AG10803 (cell line): ENCODE data around the gene ITIH3.

ENCODE experiments used
- DNase-seq: peaks from one replicate; pipeline ENCODE4 v3.0.0; 2010; ENCODE audit warnings: low read depth
- H3K4me3 ChIP-seq: 2 replicates; pipeline ENCODE4 v1.5.1; 2011; ENCODE audit warnings: mild to moderate bottlenecking, low read length, control low read depth
- CTCF ChIP-seq: conservative IDR thresholded peaks from 2 replicates; pipeline ENCODE4 v1.5.1; 2011; ENCODE audit warnings: mild to moderate bottlenecking, low read length, control low read depth, inconsistent platforms

Gene ITIH3

GRCh38 chr3:52841211-52841980 is 46.8 kb downstream of the ITIH3 start:
- no peak for DNase-seq
- H3K4me3 ChIP-seq, result no peak overlapping the region
- no peak for TF ChIP-seq CTCF

- no peak for TF ChIP-seq CTCF
- H3K4me3 ChIP-seq, result no peak overlapping the region
- no peak for DNase-seq
Observed at GRCh38 chr3:52841981-52842340, 47.4 kb downstream of the ITIH3 start.

GRCh38 chr3:52842424-52842823 is 47.8 kb downstream of the ITIH3 start:
- TF ChIP-seq CTCF, result no peak
- DNase-seq, result no peak
- H3K4me3 ChIP-seq, result no peak overlapping the region

- no peak overlapping the region for H3K4me3 ChIP-seq
- no peak for TF ChIP-seq CTCF
- DNase-seq, result no peak
Observed at GRCh38 chr3:52843108-52843865, 48.7 kb downstream of the ITIH3 start.

GRCh38 chr3:52843881-52844280 is 49.3 kb downstream of the ITIH3 start:
- TF ChIP-seq CTCF, result no peak
- no peak overlapping the region for H3K4me3 ChIP-seq
- no peak for DNase-seq

GRCh38 chr3:52844290-52844975 is 49.8 kb downstream of the ITIH3 start:
- H3K4me3 ChIP-seq, result no peak overlapping the region
- no peak for TF ChIP-seq CTCF
- no peak for DNase-seq
